H9 (cell line): Measurements from ENCODE around the gene IGSF9B. TPM values are rescaled to one million over a fixed set of nuclear protein-coding genes. Genes with fewer than 3 reads are reported as not detected.

ENCODE experiments used
- DNase-seq: peaks from one replicate; pipeline ENCODE4 v3.0.0-alpha.2; 2017
- H2AFZ ChIP-seq: one replicate; pipeline ENCODE4 v1.6.1; 2013; ENCODE audit warnings: mild to moderate bottlenecking, low read length, control low read depth, moderate library complexity
- H2AK5ac ChIP-seq: 2 replicates; pipeline ENCODE4 v1.6.1; 2013; ENCODE audit warnings: low read length, control low read depth, mixed read lengths; ENCODE audit not compliant: insufficient read length
- H2BK120ac ChIP-seq: one replicate; pipeline ENCODE4 v1.6.1; 2013; ENCODE audit warnings: low read depth, mild to moderate bottlenecking, low read length, control low read depth, inconsistent platforms; ENCODE audit not compliant: poor library complexity, severe bottlenecking
- H2BK12ac ChIP-seq: 2 replicates; pipeline ENCODE4 v1.6.1; 2013; ENCODE audit warnings: low read length, control low read depth, mixed read lengths, low read depth; ENCODE audit not compliant: insufficient read length
- H2BK15ac ChIP-seq: 2 replicates; pipeline ENCODE4 v1.6.1; 2013; ENCODE audit warnings: low read depth, low read length, control low read depth
- H2BK20ac ChIP-seq: one replicate; pipeline ENCODE4 v1.6.1; 2013; ENCODE audit warnings: low read depth, mild to moderate bottlenecking, low read length, control low read depth, inconsistent platforms; ENCODE audit not compliant: poor library complexity, severe bottlenecking
- H2BK5ac ChIP-seq: 2 replicates; pipeline ENCODE4 v1.6.1; 2013; ENCODE audit warnings: low read length, control low read depth, mixed read lengths; ENCODE audit not compliant: insufficient read length
- H3K14ac ChIP-seq: 2 replicates; pipeline ENCODE4 v1.6.1; 2013; ENCODE audit warnings: low read length, control low read depth; ENCODE audit not compliant: insufficient read depth
- H3K18ac ChIP-seq: 2 replicates; pipeline ENCODE4 v1.6.1; 2013; ENCODE audit warnings: low read depth, mild to moderate bottlenecking, mixed read lengths, low read length, control low read depth; ENCODE audit not compliant: insufficient read length
- H3K23ac ChIP-seq: 2 replicates; pipeline ENCODE4 v1.6.1; 2013; ENCODE audit warnings: low read length, control low read depth, mixed read lengths, low read depth; ENCODE audit not compliant: insufficient read length
- H3K23me2 ChIP-seq: 2 replicates; pipeline ENCODE4 v1.6.1; 2013; ENCODE audit warnings: low read depth, mild to moderate bottlenecking, mixed read lengths, low read length, control low read depth; ENCODE audit not compliant: insufficient read length, poor library complexity, severe bottlenecking
- H3K27ac ChIP-seq: 2 replicates; pipeline ENCODE4 v1.5.1; 2013; ENCODE audit warnings: low read length, control low read depth, mixed read lengths, low read depth; ENCODE audit not compliant: insufficient read length
- H3K27me3 ChIP-seq: 2 replicates; pipeline ENCODE4 v1.6.1; 2013; ENCODE audit warnings: low read length, control low read depth, inconsistent platforms; ENCODE audit not compliant: insufficient read depth
- H3K4ac ChIP-seq: 2 replicates; pipeline ENCODE4 v1.6.1; 2013; ENCODE audit warnings: low read depth, mild to moderate bottlenecking, control low read depth, inconsistent platforms, low read length, moderate library complexity
- H3K4me1 ChIP-seq: 2 replicates; pipeline ENCODE4 v1.6.1; 2013; ENCODE audit warnings: low read length, control low read depth, inconsistent platforms; ENCODE audit not compliant: insufficient read depth
- H3K4me2 ChIP-seq: 2 replicates; pipeline ENCODE4 v1.6.1; 2013; ENCODE audit warnings: low read length, control low read depth, mixed read lengths; ENCODE audit not compliant: insufficient read length, insufficient read depth
- H3K56ac ChIP-seq: 2 replicates; pipeline ENCODE4 v1.6.1; 2013; ENCODE audit warnings: low read depth, mild to moderate bottlenecking, mixed read lengths, low read length, control low read depth; ENCODE audit not compliant: insufficient read length
- H3K79me1 ChIP-seq: 2 replicates; pipeline ENCODE4 v1.6.1; 2013; ENCODE audit warnings: low read depth, mild to moderate bottlenecking, moderate library complexity, low read length, control low read depth, inconsistent platforms; ENCODE audit not compliant: insufficient read depth, poor library complexity, severe bottlenecking
- H3K79me2 ChIP-seq: 2 replicates; pipeline ENCODE4 v1.6.1; 2013; ENCODE audit warnings: low read length, control low read depth, inconsistent platforms; ENCODE audit not compliant: insufficient read depth
- H3K9ac ChIP-seq: 2 replicates; pipeline ENCODE4 v1.6.1; 2013; ENCODE audit warnings: low read length, control low read depth, mixed read lengths; ENCODE audit not compliant: insufficient read length; ENCODE audit errors: extremely low read depth
- H3K9me3 ChIP-seq: one replicate; pipeline ENCODE4 v1.6.1; 2013; ENCODE audit warnings: low read depth, low read length, inconsistent platforms; ENCODE audit not compliant: control insufficient read depth
- H3T11ph ChIP-seq: one replicate; pipeline ENCODE4 v1.6.1; 2013; ENCODE audit warnings: mild to moderate bottlenecking, low read length, control low read depth, inconsistent platforms
- H4K20me1 ChIP-seq: one replicate; pipeline ENCODE4 v1.6.1; 2013; ENCODE audit not compliant: control insufficient read depth, insufficient read length, insufficient read depth
- H4K5ac ChIP-seq: 2 replicates; pipeline ENCODE4 v1.6.1; 2013; ENCODE audit warnings: low read depth, mild to moderate bottlenecking, mixed read lengths, low read length, control low read depth; ENCODE audit not compliant: insufficient read length
- H4K8ac ChIP-seq: replicated peaks from 2 replicates; pipeline ENCODE4 v1.6.1; 2013; ENCODE audit warnings: low read length, control low read depth, mixed read lengths, low read depth; ENCODE audit not compliant: insufficient read length
- H4K91ac ChIP-seq: 2 replicates; pipeline ENCODE4 v1.6.1; 2013; ENCODE audit warnings: low read depth, mild to moderate bottlenecking, moderate library complexity, mixed read lengths, low read length, control low read depth; ENCODE audit not compliant: insufficient read length
- H3K27ac Mint-ChIP-seq, 3 experiments: 2 replicates in 2 of 3; 3 replicates in 1 of 3; pipeline ENCODE4 v1.8.0; 2020 to 2021; ENCODE audit warnings: mixed read lengths in 3 of 3, mild to moderate bottlenecking in 1 of 3, moderate library complexity in 1 of 3
- H3K27me3 Mint-ChIP-seq: 2 replicates; pipeline ENCODE4 v1.8.0; 2021; ENCODE audit warnings: low read depth, mild to moderate bottlenecking, moderate library complexity, mixed read lengths
- H3K36me3 Mint-ChIP-seq, 3 experiments: 2 replicates in 2 of 3; 3 replicates in 1 of 3; pipeline ENCODE4 v1.8.0; 2020 to 2021; ENCODE audit warnings: low read depth in 3 of 3, mixed read lengths in 3 of 3; ENCODE audit not compliant: insufficient read depth in 1 of 3
- H3K4me1 Mint-ChIP-seq, 2 experiments: 2 replicates each; pipeline ENCODE4 v1.8.0; 2020; ENCODE audit warnings: mixed read lengths in 2 of 2
- H3K4me3 Mint-ChIP-seq, 2 experiments: 2 replicates in 1 of 2; 3 replicates in 1 of 2; pipeline ENCODE4 v1.8.0; 2020 to 2021; ENCODE audit warnings: mild to moderate bottlenecking in 2 of 2, mixed read lengths in 2 of 2, moderate library complexity in 1 of 2
- H3K9me3 Mint-ChIP-seq, 2 experiments: 2 replicates in 1 of 2; 3 replicates in 1 of 2; pipeline ENCODE4 v1.8.0; 2020; ENCODE audit warnings: mild to moderate bottlenecking in 2 of 2, mixed read lengths in 2 of 2, moderate library complexity in 1 of 2
- CTCF ChIP-seq: fragments of 200-600 bp; sonication (generic); conservative IDR thresholded peaks from 3 replicates; pipeline ENCODE4 v1.8.0; 2021; ENCODE audit warnings: antibody characterized with exemption, mild to moderate bottlenecking
- WGBS: extraction: QIAGEN DNeasy Blood & Tissue Kit; methylation state at CpG from one replicate; pipeline ENCODE4 v1.1.7; 2013; ENCODE audit warnings: missing lambda C conversion rate, low lambda C conversion rate, mixed read lengths; ENCODE audit not compliant: insufficient read length; ENCODE audit errors: extremely low coverage; 5-methylcytosine and 5-hydroxymethylcytosine counted together
- total RNA-seq: library from RNA; stranded (reverse); gene quantifications from 2 replicates; pipeline ENCODE4 v1.2.1, GENCODE V29; 2021

IGSF9B gene
- total RNA-seq, 1 experiment from 2014 or later: 25.7 TPM

- Histone ChIP-seq H2BK5ac (no peak overlapping the region), H3K23me2 (peaks cover 4% of the 10 kb centered on the region), H4K20me1 (no peaks in the 10 kb centered on the region), H3K4ac (no peak overlapping the region), H3K27ac (no peak overlapping the region), H2AFZ (no peak overlapping the region), H3K9me3 (no peaks in the 10 kb centered on the region), H2BK12ac (no peak overlapping the region), H4K8ac (no peak overlapping the region), H2BK20ac (no peak overlapping the region), H3K4me2 (no peak overlapping the region), H3K4me1 (peaks cover 6% of the 10 kb centered on the region; the same call in 1 of the 2 replicates), H2BK120ac (no peak overlapping the region), H4K91ac (no peak overlapping the region), H3K14ac (no peak overlapping the region), H3K27me3 (no peaks in the 10 kb centered on the region), H3K9ac (no peak overlapping the region), H3K56ac (no peak overlapping the region), H3K23ac (no peak overlapping the region), H3K79me2 (no peaks in the 10 kb centered on the region), H2BK15ac (no peak overlapping the region), H3T11ph (no peak overlapping the region), H2AK5ac (no peak overlapping the region), H3K18ac (no peak overlapping the region), H4K5ac (no peak overlapping the region), H3K79me1 (no peaks in the 10 kb centered on the region)
- Mint-ChIP-seq H3K36me3 (peaks cover 0 to 6% (median 6%) of the 10 kb centered on the region in 3 experiments; a peak in 6 of 7 replicates), H3K9me3 (no peaks in the 10 kb centered on the region), H3K4me1 (peaks cover 36 to 39% of the 10 kb centered on the region in 2 experiments), H3K4me3 (no peak overlapping the region), H3K27me3 (peaks cover 4% of the 10 kb centered on the region; the same call in 1 of the 2 replicates), H3K27ac (no peak overlapping the region)
- peak; percentile 19 for DNase-seq
- TF ChIP-seq CTCF: no peak
- WGBS: no CpG with 5 or more reads among the region's 10 CpGs
These were observed 59.5 kb downstream of the IGSF9B start for GRCh38 chr11:133897331-133897650.
